Measurements from ENCODE around the gene DUSP3.

DNA sequence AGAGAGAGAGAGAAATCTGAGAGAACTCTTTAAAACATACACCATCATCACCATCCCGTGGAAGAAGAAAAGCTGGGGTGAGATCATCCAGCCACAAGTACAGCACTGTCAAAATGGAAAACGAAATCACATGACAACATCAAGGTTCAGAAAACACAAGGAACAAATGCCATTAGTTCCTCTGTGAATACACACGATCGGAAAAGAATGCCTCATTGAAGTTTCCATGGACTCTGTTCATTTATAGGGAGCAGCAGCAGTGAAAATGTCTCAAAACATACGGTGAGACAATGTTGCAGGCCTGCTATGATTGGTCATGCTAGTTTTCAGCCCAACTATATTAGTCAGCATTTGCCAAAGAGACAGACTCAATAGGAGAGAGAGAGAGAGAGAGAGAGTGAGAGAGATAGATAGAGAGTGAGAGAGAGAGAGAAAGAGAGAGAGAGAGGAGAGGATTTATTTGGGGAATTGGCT, 5.9 kb upstream of the DUSP3 start:
- TF ChIP-seq, protein P1, sequence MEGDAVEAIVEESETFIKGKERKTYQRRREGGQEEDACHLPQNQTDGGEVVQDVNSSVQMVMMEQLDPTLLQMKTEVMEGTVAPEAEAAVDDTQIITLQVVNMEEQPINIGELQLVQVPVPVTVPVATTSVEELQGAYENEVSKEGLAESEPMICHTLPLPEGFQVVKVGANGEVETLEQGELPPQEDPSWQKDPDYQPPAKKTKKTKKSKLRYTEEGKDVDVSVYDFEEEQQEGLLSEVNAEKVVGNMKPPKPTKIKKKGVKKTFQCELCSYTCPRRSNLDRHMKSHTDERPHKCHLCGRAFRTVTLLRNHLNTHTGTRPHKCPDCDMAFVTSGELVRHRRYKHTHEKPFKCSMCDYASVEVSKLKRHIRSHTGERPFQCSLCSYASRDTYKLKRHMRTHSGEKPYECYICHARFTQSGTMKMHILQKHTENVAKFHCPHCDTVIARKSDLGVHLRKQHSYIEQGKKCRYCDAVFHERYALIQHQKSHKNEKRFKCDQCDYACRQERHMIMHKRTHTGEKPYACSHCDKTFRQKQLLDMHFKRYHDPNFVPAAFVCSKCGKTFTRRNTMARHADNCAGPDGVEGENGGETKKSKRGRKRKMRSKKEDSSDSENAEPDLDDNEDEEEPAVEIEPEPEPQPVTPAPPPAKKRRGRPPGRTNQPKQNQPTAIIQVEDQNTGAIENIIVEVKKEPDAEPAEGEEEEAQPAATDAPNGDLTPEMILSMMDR (IDR thresholded peaks at IDR 0.05), result no peak
- TF ChIP-seq POLR2AphosphoS5 (IDR thresholded peaks at IDR 0.05), result no peak
